Measurements from ENCODE around the gene REM2. TPM values are rescaled to one million over a fixed set of nuclear protein-coding genes. Genes with fewer than 3 reads are reported as not detected.
A peak's percentile ranks its signal among the peaks of the same experiment; 100 is the strongest.

Gene REM2
- total RNA-seq, 1 experiment from 2014 or later, result 1.5 TPM

DNA sequence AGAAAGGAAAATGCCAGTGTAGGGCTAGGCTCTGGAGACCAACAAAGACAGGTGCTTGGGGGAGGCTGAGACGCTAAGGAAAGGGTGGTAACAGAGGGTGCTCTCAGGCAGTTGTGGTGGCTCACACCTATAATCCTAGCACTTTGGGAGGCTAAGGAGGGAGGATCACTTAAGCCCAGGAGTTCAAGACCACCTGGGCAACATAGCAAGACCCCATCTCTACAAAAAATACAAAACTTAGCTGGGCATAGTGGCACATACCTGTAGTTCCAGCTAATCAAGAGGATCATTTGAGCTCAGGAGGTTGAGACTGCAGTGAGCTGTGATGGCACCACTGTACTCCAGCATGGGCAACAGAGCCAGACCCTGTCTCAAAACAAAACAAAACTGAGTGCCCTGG is 12.4 kb downstream of the REM2 start:
- Mint-ChIP-seq H3K4me3 (no peak overlapping the region), H3K27ac (no peak overlapping the region), H3K9me3 (no peaks in the 10 kb centered on the region), H3K36me3 (peaks cover 2% of the 10 kb centered on the region; the same call in 1 of the 2 replicates), H3K4me1 (peaks cover 16% of the 10 kb centered on the region), H3K27me3 (ENCODE audit: low read depth) (peaks cover 55% of the 10 kb centered on the region)
- DNase-seq (ENCODE audit: low spot score) (no peak), ATAC-seq (no peak)
- CTCF ChIA-PET, result interaction anchor here (0.5 to 0.6 kb wide), 2 partner anchors 72 to 119 kb away, joined by 4 read pairs; no protein-coding TSS in a partner anchor
- TF ChIP-seq, protein P1, sequence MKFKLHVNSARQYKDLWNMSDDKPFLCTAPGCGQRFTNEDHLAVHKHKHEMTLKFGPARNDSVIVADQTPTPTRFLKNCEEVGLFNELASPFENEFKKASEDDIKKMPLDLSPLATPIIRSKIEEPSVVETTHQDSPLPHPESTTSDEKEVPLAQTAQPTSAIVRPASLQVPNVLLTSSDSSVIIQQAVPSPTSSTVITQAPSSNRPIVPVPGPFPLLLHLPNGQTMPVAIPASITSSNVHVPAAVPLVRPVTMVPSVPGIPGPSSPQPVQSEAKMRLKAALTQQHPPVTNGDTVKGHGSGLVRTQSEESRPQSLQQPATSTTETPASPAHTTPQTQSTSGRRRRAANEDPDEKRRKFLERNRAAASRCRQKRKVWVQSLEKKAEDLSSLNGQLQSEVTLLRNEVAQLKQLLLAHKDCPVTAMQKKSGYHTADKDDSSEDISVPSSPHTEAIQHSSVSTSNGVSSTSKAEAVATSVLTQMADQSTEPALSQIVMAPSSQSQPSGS (CRISPR knock-in tag; IDR thresholded peaks at IDR 0.05; ENCODE audit: borderline replicate concordance, low read depth), result no peak
- no peak for TF ChIP-seq EMX1 (CRISPR knock-in tag; IDR thresholded peaks at IDR 0.05)
- TF ChIP-seq, protein P2, sequence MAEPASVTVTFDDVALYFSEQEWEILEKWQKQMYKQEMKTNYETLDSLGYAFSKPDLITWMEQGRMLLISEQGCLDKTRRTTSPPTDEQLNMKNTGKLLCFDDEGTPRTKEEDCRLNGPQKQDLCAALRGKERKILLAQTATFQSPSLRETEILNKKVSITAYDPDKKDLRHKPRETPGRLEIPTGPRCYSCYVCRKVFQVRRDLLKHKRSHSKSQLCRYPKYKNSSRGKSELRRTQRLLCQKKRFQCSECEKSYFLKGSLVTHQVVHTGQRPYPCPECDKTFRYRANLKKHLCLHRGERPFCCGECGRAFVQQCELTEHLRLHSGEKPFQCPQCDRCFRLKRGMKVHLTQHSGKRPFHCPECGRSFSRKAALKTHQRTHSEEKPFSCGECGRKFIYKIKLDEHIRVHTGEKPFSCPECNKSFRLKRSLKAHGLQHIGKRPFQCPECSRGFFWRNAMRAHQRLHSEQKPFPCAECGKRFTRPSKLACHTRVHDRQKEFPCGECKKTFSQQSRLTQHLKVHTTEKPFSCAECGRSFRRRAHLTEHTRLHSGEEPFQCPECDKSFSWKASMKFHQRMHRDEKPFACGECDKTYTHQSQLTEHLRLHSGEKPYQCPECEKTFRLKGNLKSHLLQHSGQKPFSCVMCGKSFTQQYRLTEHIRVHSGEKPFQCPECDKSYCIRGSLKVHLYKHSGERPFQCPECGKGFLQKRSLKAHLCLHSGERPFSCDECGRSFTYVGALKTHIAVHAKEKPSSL (CRISPR knock-in tag; conservative IDR thresholded peaks at IDR 0.05), result no peak
- TF ChIP-seq ZNF121 (CRISPR knock-in tag; IDR thresholded peaks at IDR 0.05), result peak; percentile 65; the same call in 1 of the 2 replicates
- POLR2A ChIA-PET, result interaction anchor here (1.2 kb wide), 2 partner anchors 9 to 11 kb away, joined by 3 read pairs; no protein-coding TSS in a partner anchor

GRCh38 chr14:22896356-22896755 is 13.3 kb downstream of the REM2 start:
- Mint-ChIP-seq H3K27ac (no peak overlapping the region), H3K9me3 (no peaks in the 10 kb centered on the region), H3K27me3 (ENCODE audit: low read depth) (peaks cover 55% of the 10 kb centered on the region), H3K4me3 (no peak overlapping the region), H3K4me1 (peaks cover 16% of the 10 kb centered on the region), H3K36me3 (peaks cover 10% of the 10 kb centered on the region)
- CTCF ChIA-PET, result interaction anchor here (0.7 to 1.2 kb wide), 6 partner anchors 10 to 337 kb away, joined by 3 to 6 read pairs (median 4); partner anchors contain the start of gene REM2
- DNase-seq (ENCODE audit: low spot score) (no peak), ATAC-seq (no peak)
- TF ChIP-seq JUN (CRISPR knock-in tag; IDR thresholded peaks at IDR 0.05), result no peak
- TF ChIP-seq, protein P3, sequence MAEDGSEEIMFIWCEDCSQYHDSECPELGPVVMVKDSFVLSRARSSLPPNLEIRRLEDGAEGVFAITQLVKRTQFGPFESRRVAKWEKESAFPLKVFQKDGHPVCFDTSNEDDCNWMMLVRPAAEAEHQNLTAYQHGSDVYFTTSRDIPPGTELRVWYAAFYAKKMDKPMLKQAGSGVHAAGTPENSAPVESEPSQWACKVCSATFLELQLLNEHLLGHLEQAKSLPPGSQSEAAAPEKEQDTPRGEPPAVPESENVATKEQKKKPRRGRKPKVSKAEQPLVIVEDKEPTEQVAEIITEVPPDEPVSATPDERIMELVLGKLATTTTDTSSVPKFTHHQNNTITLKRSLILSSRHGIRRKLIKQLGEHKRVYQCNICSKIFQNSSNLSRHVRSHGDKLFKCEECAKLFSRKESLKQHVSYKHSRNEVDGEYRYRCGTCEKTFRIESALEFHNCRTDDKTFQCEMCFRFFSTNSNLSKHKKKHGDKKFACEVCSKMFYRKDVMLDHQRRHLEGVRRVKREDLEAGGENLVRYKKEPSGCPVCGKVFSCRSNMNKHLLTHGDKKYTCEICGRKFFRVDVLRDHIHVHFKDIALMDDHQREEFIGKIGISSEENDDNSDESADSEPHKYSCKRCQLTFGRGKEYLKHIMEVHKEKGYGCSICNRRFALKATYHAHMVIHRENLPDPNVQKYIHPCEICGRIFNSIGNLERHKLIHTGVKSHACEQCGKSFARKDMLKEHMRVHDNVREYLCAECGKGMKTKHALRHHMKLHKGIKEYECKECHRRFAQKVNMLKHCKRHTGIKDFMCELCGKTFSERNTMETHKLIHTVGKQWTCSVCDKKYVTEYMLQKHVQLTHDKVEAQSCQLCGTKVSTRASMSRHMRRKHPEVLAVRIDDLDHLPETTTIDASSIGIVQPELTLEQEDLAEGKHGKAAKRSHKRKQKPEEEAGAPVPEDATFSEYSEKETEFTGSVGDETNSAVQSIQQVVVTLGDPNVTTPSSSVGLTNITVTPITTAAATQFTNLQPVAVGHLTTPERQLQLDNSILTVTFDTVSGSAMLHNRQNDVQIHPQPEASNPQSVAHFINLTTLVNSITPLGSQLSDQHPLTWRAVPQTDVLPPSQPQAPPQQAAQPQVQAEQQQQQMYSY (CRISPR knock-in tag; IDR thresholded peaks at IDR 0.05), result no peak
- no peak for TF ChIP-seq ATF1 (CRISPR knock-in tag; IDR thresholded peaks at IDR 0.05)
- TF ChIP-seq NFYB (CRISPR knock-in tag; conservative IDR thresholded peaks at IDR 0.05; ENCODE audit: low read depth), result no peak
- TF ChIP-seq ZNF317 (CRISPR knock-in tag; IDR thresholded peaks at IDR 0.05; ENCODE audit: borderline replicate concordance, low read depth), result no peak
- TF ChIP-seq, protein P4, sequence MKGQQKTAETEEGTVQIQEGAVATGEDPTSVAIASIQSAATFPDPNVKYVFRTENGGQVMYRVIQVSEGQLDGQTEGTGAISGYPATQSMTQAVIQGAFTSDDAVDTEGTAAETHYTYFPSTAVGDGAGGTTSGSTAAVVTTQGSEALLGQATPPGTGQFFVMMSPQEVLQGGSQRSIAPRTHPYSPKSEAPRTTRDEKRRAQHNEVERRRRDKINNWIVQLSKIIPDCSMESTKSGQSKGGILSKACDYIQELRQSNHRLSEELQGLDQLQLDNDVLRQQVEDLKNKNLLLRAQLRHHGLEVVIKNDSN (CRISPR knock-in tag; IDR thresholded peaks at IDR 0.05), result no peak
- no peak for TF ChIP-seq AFF4 (CRISPR knock-in tag; IDR thresholded peaks at IDR 0.05; ENCODE audit: borderline replicate concordance)
- TF ChIP-seq FOXJ3 (CRISPR knock-in tag; IDR thresholded peaks at IDR 0.05; ENCODE audit: borderline replicate concordance), result no peak
- no peak for TF ChIP-seq ZNF416 (CRISPR knock-in tag; IDR thresholded peaks at IDR 0.05)
- TF ChIP-seq ZBTB43 (CRISPR knock-in tag; IDR thresholded peaks at IDR 0.05), result no peak
- TF ChIP-seq ZNF232 (CRISPR knock-in tag; IDR thresholded peaks at IDR 0.05), result no peak
- TF ChIP-seq SP1 (CRISPR knock-in tag; conservative IDR thresholded peaks at IDR 0.05), result no peak
- no peak for TF ChIP-seq NFATC4 (CRISPR knock-in tag; IDR thresholded peaks at IDR 0.05)
- TF ChIP-seq CBFB (CRISPR knock-in tag; IDR thresholded peaks at IDR 0.05; ENCODE audit: low read depth), result no peak
- no peak for TF ChIP-seq IRF2 (CRISPR knock-in tag; IDR thresholded peaks at IDR 0.05; ENCODE audit: borderline replicate concordance, low read depth)
- POLR2A ChIA-PET, result interaction anchor here (0.9 to 1.3 kb wide), 4 partner anchors 9 to 74 kb away, joined by 3 read pairs; partner anchors contain the start of gene PRMT5

Measured in WTC11 (cell line).